CD1c-positive myeloid dendritic cell (primary cell): ENCODE data around the gene CHMP1B.
A peak's percentile ranks its signal among the peaks of the same experiment; 100 is the strongest.

Experiments
- DNase-seq: peaks from one replicate; pipeline ENCODE4 v3.0.0-alpha.2; 2016; ENCODE audit errors: extremely low spot score

The CHMP1B gene

GRCh38 chr18:11851146-11851805 is at the start of gene CHMP1B:
Gene CHMP1B (plus strand): TSS chr18:11851413. CDS start chr18:11851512, 99 bp downstream.
- DNase-seq, result peak; percentile 98

GRCh38 chr18:11801573-11801972 is 49.6 kb upstream of the CHMP1B start:
- no peak for DNase-seq

- DNase-seq, result no peak
Observed at GRCh38 chr18:11802158-11802557, 49.1 kb upstream of the CHMP1B start.

- DNase-seq, result no peak
Observed at GRCh38 chr18:11802586-11802985, 48.6 kb upstream of the CHMP1B start.

GRCh38 chr18:11807233-11807632 is 44.0 kb upstream of the CHMP1B start:
- no peak for DNase-seq

- DNase-seq, result no peak
Observed at GRCh38 chr18:11808001-11808855, 43.0 kb upstream of the CHMP1B start.

- no peak for DNase-seq
Observed at GRCh38 chr18:11809895-11810294, 41.3 kb upstream of the CHMP1B start.

- DNase-seq, result no peak
Observed at GRCh38 chr18:11810379-11810778, 40.8 kb upstream of the CHMP1B start.

- DNase-seq, result no peak
Observed at GRCh38 chr18:11811009-11811408, 40.2 kb upstream of the CHMP1B start.

- no peak for DNase-seq
Observed at GRCh38 chr18:11817229-11817628, 34.0 kb upstream of the CHMP1B start.

- no peak for DNase-seq
Observed at GRCh38 chr18:11818486-11819203, 32.6 kb upstream of the CHMP1B start.

- DNase-seq, result no peak
Observed at GRCh38 chr18:11819938-11820337, 31.3 kb upstream of the CHMP1B start.

GRCh38 chr18:11820697-11821096 is 30.5 kb upstream of the CHMP1B start:
- no peak for DNase-seq

- DNase-seq, result no peak
Observed at GRCh38 chr18:11821208-11821607, 30.0 kb upstream of the CHMP1B start.

GRCh38 chr18:11821643-11822237 is 29.5 kb upstream of the CHMP1B start:
- no peak for DNase-seq

GRCh38 chr18:11823545-11823944 is 27.7 kb upstream of the CHMP1B start:
- DNase-seq, result no peak

- DNase-seq, result no peak
Observed at GRCh38 chr18:11826836-11827235, 24.4 kb upstream of the CHMP1B start.

GRCh38 chr18:11828786-11829432 is 22.3 kb upstream of the CHMP1B start:
- no peak for DNase-seq

GRCh38 chr18:11830585-11830984 is 20.6 kb upstream of the CHMP1B start:
- DNase-seq, result no peak

GRCh38 chr18:11831921-11832320 is 19.3 kb upstream of the CHMP1B start:
- no peak for DNase-seq

- no peak for DNase-seq
Observed at GRCh38 chr18:11834772-11835171, 16.4 kb upstream of the CHMP1B start.

- no peak for DNase-seq
Observed at GRCh38 chr18:11839556-11839955, 11.7 kb upstream of the CHMP1B start.
